GM18508 (cell line): ENCODE data around the gene MYPOP.
"Not testable (repeated sequence)": the region's sequence is repeated elsewhere in the genome, so short reads cannot be mapped to it uniquely, and the experiment has no call there.

Experiments used
- ATAC-seq: cut with Tn5 transposase; IDR thresholded peaks from one replicate; pipeline ENCODE4 v1.9.1; 2021; ENCODE audit warnings: moderate number of reproducible peaks; ENCODE audit not compliant: insufficient read depth, unreplicated experiment

MYPOP gene

DNA sequence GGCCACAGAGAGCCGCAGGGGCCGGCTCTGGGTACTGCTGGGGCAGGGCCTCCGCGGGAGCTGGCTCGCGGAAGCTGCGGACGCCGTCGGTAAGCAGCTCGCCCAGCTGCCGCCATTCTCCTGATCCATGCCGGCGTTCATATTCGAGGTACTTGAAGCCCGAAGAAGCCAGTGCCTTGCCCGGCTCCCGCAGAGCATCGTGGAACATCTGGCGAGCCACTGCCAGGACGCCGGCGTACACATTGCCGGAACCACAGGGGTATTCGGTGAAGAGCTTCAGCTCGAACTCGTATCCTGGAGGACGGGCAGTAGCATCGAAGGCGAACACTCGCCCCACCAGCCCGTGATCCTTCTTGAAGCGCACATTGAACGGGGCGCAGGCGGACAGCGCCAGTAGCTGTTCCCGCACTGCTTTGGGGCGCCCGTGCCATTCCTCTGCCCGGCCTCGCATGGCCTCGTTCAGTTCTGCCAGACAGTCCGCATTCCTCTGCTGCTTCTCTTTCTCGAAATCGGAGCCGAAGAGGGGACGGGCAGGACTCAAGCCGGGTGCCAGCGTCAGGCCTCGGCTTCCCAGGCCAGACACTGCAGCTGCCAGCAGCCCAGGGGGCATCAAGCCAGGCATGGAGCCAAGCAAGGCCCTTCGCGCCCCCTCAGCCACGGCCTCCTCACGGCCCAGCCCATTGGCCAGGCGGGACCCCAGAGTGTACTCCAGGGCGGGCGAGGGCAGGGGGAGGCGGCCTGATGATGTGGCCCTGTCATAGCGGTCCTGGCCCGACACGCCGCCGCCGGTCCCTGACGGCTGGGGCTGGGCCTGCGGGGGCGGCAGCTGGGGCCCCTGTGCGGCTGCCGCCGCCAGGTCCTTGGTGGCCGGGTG is 17.5 kb downstream of the MYPOP start:
- no peak for ATAC-seq

DNA sequence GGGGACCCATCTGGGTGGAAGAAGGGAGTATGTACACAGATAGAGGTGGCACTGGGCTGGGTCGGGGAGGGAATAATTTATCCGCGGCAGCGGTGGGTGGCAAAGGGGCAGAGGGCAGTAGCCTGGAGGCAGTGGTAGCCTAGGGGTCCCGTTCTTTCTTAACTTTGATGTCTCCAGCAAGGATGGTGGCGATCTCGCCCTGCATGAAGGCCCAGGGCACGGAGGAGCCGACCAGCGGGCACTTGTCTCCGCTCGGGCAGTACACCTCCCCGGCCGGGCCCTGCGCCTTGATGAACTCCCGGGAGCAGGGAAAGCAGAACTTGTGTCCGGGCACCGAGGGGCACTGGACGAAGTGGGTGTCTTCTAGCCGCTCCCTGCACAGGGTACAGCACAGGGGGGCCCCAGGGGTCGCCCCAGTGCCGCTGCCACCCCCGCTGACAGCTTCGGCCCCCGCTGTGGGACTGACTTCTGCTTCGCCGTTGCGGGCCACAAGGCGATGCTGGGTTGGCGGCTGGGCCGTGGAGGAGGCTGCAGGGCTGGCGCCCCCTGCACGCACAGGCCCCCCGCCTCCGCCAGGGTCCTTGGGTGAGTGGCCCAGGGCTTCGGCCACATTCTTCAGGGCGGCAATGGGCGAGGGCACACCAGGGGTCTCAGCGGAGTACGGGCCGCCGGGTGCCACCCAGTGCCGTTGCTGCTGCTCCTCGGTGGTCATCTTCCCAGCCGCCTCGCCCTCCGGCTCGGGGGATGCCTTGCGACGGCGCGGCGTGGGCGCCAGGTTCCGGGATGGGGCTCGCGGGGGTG is 18.3 kb downstream of the MYPOP start:
- ATAC-seq, result no peak

GRCh38 chr19:45883586-45883880 is 18.9 kb downstream of the MYPOP start:
- ATAC-seq, result no peak

- ATAC-seq, result no peak
These were observed 19.5 kb downstream of the MYPOP start for GRCh38 chr19:45882652-45883585.

DNA sequence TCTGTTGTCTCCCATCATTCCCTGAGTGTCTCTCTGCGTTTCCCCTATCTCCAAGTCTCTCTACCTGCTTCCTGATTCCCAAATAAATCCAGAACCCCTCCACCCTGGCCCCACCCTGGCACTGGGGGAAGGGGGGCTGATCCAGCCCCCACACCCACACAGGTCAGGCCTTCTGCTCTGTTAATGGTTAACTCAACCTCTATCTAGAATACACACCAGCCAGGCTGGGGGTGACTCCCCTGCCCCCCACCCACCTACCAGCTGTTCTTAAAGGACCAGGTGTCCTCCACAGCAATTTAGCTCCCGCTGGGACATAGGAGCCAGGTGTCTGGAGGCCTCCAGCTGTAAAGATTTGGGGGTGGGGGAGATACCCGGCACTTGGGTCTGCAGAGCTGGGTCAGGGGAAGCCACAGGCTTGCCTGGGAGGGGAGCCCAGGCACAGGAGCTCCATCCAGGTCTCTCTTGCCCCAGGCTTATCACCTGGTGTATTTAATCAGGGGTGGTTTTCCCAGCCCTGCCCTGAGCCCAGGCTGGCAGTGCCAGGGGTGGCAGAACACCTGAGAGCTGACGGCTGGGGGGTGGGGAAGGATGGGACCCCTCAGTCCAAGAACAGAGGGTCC is 20.4 kb downstream of the MYPOP start:
- no peak for ATAC-seq

DNA sequence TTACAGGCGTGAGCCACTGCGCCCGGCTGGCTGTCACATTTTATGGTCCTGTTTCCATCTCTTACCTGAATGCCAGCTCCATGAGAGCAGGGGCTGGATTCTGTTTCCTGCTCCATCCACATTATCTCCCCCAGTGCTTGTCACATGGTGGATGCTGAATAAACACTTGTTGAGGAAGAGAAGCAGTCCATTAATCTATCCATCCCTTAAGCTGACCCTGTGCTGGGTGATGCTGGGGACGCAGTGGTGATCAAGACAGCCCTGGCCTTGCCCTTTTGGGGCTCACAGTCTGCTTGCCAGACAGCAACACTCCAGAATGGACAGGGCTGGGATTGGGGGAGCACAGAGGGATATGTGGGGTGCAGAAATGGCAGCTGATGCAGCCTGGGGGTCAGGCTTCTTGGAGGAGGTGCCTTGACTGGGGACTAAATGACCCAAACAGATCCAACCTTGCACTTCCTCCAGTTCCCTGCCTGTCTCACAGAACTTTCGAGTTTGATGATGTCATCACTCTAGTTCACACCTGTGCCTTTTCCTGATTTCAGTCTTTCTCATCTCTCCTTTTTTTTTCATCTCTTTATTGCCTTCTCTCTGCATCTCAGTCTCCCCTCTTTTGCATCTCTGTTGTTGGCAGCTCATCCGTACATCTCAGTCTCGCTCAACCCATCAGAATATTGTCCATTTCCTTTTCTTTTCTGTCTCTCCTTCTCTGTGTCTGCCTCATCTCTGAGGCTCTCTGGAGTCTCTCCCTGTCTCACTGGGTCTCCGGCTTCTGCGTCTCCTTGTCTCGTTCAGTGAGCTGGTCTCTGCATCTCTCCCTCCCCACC is 21.1 kb downstream of the MYPOP start:
- no peak for ATAC-seq

DNA sequence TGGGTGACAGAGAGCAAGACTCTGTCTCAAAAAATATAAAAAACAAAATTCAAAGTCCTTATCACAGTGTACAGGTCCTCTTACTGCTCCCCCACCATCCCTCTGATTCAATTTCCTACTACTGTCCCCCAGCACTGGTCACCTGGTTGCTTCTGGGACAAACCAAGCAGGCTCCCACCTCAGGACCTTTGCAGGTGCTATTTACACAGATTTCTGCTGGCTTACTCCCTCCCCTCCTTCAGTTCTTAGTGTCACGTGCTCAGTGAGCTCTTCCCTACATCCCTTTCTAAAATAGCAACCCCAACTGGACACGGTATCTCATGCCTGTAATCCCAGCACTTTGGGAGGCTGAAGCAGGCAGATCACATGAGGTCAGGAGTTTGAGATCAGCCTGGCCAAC is 22.4 kb downstream of the MYPOP start:
- no peak for ATAC-seq

DNA sequence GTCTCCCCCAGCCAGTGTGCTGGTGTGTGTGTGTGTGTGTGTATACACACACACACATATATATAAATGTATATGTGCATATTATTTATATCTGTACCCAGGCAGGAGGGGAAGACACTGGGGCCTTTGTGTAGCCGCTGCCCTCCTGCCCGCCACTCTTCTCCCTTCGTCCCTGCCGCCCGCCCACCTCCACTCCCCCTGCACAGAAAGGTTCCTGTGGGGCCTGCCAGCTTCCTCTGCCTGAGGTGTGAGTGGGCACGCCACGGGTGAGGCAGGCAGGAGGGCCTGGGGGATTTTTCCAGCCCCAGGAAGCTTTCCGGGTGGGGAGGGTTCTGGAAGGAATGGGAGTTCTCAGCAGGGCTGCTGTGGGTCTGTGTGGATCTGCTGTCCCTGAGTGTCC is 23.4 kb downstream of the MYPOP start:
- no peak for ATAC-seq

DNA sequence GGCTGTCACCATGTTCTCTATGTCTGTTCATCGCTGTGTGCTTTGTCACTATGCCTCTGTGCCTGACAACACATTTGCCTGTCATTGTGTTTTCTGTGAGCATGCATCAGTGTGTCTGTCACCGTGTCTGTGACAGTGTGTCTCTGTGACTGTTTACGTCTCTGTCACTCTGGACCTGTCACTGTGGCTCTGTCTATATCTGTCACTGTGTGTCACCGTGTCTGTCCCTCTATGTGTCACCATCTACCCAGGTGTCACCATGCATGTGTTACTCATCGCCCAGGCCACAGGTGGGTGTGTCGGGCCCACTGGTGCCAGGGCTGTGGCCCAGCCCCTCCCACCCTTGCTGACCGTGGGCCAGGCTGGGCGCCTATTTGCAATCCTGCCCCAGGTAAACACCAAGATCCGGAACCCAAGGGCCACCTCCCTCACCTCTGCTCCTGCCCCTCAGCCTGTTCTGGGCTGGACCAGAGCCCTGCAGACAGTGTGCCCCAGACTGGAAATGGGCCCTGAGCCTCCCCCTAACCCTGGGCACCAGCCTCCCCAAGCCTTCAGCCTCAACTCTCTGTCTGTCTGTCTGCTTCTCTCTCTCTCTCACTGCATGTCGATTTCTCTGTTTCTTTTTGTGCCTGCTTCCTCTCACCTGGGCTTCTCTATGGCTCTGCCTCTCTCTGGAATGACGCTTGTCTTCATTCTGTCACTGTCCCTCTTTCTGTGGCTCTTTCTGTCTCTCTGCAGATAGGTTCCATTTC is 24.2 kb downstream of the MYPOP start:
- ATAC-seq, result no peak

DNA sequence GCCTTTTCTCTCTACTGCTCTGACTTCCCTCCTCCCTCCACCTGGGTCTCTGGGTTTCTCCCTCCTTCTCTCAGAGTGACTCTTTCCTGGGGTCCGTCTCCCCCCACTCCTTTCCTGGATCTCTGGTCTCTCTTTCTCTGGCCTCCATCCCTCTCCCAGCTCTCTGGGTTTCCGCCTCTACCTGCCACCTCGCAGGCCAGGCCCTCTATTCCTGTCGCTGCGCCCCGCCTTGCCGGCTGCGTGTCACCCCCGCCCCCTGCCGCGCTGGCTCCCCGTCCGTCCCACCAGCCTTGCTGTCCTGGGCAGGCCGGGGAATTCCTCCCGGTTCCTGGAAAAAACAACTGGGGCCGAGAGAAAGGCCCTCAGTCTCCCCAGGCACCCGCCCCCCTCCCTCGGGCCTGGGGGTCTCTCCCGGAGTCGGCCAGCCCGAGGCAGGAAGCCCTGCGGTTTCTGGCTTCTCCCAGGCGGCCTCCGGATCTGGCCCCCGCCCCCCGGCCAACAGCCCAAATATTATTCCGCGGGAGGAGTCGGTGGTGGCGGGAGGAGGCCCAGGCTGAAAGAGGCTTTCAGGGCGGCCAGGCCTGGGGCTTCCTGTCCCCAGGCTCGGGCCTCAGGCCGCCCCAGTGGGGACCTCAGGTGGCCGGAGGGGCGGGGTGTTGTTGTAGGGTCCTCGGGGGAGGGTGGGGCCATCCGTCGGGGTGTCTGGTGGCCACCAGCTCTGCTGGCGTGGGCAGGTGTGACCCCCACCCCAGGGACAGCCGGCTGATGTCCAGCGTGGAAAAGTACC is 25.8 kb downstream of the MYPOP start:
- ATAC-seq, result no peak

GRCh38 chr19:45876161-45876410 is 26.3 kb downstream of the MYPOP start:
- ATAC-seq, result no peak

DNA sequence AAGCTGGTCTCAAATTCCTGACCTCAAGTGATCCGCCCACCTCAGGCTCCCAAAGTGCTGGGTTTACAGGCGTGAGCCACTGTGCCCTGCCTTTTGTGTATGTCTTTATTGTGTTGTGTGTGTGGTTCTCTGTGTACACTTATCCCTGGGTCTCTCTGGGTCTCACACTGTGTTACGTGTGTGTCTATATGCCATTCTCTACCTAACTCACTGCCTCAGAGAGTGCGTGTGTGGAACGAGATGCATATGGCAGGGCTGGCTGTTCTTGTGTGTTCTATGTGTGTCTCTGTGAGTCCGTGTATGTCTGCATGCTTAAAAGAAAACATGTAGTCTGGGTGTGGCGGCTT is 27.8 kb downstream of the MYPOP start:
- no peak for ATAC-seq

DNA sequence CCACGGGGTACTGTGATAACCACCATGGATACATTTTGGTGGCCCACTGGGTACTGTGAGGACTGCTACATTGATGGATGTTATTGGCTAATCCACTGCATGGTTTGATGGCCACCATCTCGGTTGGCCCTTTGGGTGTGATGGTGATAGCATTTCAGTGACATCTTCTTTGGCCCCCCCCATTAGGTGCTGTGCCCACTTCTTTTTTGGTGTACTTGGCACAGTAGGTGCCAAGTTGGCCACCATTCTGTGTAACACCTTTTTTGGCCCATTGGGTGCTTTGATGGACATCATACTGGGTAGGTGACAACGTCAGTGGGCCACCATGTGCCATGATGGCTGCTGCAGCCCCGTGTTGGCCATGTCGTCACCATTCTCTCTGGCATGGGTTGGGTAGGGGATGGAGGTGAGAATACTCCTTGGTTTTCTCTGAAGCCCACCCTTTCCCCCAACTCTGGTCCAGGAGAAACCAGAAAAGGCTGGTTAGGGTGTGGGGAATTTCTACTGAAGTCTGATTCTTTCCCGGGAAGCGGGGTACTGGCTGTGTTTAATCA is 29.1 kb downstream of the MYPOP start:
- no peak for ATAC-seq

DNA sequence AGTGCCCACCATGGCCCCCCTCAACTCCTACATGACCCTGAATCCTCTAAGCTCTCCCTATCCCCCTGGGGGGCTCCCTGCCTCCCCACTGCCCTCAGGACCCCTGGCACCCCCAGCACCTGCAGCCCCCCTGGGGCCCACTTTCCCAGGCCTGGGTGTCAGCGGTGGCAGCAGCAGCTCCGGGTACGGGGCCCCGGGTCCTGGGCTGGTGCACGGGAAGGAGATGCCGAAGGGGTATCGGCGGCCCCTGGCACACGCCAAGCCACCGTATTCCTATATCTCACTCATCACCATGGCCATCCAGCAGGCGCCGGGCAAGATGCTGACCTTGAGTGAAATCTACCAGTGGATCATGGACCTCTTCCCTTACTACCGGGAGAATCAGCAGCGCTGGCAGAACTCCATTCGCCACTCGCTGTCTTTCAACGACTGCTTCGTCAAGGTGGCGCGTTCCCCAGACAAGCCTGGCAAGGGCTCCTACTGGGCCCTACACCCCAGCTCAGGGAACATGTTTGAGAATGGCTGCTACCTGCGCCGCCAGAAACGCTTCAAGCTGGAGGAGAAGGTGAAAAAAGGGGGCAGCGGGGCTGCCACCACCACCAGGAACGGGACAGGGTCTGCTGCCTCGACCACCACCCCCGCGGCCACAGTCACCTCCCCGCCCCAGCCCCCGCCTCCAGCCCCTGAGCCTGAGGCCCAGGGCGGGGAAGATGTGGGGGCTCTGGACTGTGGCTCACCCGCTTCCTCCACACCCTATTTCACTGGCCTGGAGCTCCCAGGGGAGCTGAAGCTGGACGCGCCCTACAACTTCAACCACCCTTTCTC is 30.1 kb downstream of the MYPOP start:
- no peak for ATAC-seq

GRCh38 chr19:45870798-45871197 is 31.6 kb downstream of the MYPOP start:
- no peak for ATAC-seq

DNA sequence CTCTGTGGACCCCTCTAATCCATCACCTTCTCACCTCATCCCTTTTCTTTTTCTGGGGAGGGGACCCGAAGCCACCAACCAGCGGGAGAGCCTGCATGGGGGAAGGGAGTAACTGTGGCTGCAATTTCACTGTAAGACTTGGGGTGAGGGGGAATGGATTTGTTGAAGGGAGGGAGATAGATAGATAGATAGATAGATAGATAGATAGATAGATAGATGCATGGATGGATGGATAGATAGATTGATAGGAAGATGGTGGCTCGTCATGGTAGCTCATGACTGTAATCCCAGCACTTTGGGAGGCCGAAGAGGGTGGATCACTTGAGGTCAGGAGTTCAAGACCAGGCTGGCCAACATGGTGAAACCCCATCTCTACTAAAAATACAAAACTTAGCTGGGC is 35.2 kb downstream of the MYPOP start:
- not testable (repeated sequence) for ATAC-seq
